ENCODE measurements around the gene TBCD.

The TBCD gene

GRCh38 chr17:82751571-82752370 is at the start of gene TBCD:
TSS of gene TBCD (plus strand) at chr17:82752065. CDS start at chr17:82752194, 129 bp downstream.
- DNase-seq: peak; percentile 90
- ATAC-seq: peak; percentile 81

DNA sequence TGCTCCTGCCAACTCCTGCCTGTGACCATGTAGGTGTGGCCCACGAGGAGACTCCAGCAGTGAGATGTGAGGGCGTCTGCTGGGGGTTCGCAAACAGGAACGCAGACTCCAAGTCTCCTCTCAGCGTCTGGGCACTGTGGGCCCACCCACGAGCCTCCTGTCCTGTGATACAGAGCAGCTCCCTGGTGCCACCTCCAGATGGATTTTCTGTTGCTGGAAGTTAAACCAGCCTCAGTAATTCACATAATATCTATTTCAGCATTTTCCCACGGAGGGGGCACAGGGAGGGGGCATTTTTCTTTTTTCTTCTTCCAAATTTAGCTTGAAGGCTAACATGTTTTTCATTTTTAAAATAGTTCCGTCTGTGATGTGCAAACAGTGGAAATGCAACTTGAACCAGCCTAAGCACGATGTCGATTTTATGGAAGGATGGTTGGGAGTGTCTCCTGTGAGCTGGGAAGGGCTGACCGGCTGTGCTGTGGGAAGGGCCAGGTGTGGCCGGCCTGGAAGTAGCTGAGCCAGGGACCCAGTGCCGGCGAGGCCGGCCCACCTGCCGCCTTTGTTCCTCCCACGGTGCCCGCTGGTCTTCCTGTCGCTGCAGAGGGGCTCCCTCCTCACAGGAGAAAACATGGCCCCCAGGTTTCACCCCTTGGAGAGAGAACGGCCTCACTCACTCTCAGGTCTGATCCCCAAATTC is 49.5 kb upstream of the TBCD start:
- DNase-seq (no peak), ATAC-seq (no peak)

DNA sequence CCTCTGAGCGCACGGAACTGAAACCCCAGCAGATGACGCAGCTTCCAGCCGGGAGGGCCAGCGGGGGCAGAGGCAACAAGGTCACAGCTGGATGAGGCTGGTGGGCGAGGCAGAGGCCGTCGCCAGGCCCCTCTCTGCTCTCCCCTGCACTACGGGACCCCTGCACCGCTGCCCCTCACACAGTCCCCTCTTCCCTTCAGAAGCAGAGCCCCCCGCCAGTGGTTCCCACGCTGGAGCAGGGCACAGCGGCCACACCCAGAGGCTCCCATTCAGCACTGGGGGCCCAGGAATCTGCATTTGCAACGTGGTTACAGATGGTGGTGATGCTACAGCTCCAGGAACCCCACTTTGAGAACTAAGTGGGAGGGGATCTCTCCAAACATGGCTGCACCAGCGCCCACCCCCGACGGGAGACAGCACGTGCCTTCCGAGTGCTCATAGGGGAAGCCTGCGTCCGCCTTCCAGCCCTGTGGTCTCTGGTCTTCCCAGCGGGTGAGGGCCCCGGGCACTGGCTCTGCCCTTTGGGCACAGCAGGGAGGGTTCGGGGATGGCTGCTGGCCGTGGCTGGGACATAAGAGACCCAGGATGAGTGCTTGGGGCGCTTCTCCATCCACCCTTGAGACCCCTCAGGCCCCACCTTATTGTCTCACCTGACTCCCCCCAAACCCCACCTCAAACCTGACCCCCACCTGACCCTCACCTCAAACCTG is 48.7 kb upstream of the TBCD start:
- DNase-seq: no peak
- ATAC-seq: no peak

DNA sequence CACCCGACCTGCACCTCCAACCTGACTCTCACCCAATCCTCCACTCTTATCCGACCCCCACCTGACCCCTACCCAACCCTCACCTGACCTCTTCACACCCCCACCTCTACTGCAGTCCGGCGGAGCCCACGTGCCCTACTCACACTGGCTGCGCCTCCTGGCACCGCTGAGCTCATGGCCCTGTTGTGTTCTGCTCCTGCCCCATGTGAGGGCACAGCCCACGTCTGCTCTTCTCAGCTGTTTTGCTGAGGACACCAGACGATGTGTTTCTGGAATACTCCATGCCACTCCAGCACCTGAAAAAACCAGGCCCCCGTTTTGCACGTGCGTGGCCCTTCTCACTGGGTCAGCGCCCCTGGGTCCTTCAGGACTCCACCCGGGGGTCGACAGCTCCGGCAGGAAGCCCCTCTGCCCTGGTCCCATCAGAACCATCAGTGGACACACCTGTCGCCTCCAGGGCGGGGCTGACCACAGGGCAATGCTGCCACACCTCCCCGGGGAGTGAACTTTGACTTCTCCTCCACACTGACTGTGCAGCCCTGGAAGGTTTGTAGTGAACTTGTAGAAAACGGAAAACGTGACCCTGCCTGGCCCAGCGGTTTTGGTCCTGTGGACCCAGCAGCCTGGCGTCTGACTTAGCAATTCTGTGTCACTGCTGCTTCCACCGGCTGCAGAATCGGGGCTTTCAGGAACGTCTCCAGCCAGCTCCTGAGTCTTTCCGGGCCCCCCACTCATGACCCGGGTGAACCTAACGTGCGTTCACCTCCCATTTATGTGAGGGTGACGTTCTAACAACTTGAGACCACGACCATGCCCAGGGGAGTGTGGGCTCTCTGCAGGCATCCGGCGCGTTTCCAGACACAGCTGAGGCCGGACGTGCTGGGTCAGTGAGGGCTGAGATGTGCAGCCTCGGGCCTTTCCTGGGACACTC is 47.7 kb upstream of the TBCD start:
- ATAC-seq (no peak), DNase-seq (no peak)

DNA sequence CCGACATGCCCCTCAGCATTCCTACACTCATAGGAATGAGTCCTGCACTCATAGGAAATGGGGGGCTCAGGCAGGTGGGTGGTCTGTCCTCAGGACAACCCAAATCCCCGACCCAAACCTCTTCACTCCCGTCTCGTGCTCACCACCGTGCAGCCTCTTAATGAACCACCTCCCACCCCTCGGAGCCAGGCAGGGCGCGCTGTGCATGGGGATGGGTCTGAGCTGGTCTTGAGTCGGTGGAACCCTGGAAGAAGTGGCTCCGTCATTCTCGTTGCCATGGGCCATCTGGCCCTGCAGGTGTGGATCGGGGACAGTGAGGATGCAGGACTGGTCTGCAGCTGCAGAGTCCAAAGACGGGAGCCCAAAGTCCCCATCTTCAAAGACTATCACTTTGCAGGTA is 47.0 kb upstream of the TBCD start:
- DNase-seq (no peak), ATAC-seq (no peak)

- no peak for ATAC-seq
- DNase-seq: no peak
Observed at GRCh38 chr17:82705756-82706155, 46.1 kb upstream of the TBCD start.

DNA sequence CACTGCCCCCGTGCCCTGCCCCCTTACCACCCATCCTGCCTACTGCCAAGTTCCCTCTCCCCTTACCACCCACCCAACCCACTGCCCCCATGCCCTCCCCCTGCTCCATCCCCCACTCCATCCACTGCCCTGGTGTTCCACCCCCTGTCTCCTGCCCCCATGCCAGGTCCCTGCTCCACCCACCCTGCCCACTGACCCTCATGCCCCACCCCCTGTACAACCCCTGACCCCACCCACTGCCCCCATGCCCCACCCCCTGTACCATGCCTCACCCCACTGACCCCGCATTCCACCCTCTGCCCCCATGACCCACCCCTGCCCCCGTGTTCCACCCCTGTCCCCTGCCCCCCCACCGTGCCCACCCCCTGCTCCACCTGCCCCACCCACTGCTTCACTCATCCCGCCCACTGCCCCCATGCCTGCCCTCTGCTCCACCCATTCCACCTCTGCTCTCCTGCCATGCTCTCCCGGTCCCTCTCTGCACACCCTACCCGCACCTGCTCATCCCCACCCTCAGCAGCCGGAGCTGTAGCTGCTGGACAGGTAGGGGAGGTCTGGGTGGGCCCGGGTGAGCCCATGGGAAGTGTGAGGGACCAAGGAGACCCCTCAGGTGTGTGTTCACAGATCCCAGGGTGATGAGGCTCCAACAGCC is 42.7 kb upstream of the TBCD start:
- ATAC-seq (no peak), DNase-seq (no peak)

GRCh38 chr17:82709676-82710498 is 42.0 kb upstream of the TBCD start:
- ATAC-seq: no peak
- DNase-seq: no peak

GRCh38 chr17:82710499-82711232 is 41.2 kb upstream of the TBCD start:
- DNase-seq (no peak), ATAC-seq (no peak)

DNA sequence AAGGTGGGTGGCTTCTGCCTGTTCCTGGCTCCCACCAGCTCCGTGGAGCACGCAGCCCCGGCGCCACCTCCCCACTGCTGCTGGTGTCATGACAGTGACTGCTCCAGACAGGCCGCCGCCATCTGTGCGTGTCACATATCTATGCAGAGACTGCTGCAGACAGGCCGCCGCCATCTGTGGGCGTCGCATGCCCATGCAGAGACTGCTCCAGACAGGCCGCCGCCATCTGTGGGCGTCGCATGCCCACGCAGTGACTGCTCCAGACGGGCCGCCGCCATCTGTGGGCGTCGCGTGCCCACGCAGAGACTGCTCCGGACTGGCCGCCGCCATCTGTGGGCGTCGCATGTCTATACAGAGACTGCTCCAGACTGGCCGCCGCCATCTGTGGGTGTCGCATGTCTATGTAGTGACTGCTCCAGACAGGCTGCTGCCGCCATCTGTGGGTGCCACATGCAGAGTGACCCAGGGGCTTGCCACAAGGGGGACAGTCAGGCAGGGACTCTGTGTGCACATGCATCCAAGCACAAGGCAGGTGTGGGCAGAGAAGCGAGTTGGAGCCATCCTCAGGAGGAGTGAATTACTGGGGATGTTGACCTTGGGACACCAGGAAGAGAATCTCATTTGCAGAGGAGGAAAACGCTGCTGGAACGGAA is 38.7 kb upstream of the TBCD start:
- ATAC-seq: no peak
- DNase-seq: no peak

DNA sequence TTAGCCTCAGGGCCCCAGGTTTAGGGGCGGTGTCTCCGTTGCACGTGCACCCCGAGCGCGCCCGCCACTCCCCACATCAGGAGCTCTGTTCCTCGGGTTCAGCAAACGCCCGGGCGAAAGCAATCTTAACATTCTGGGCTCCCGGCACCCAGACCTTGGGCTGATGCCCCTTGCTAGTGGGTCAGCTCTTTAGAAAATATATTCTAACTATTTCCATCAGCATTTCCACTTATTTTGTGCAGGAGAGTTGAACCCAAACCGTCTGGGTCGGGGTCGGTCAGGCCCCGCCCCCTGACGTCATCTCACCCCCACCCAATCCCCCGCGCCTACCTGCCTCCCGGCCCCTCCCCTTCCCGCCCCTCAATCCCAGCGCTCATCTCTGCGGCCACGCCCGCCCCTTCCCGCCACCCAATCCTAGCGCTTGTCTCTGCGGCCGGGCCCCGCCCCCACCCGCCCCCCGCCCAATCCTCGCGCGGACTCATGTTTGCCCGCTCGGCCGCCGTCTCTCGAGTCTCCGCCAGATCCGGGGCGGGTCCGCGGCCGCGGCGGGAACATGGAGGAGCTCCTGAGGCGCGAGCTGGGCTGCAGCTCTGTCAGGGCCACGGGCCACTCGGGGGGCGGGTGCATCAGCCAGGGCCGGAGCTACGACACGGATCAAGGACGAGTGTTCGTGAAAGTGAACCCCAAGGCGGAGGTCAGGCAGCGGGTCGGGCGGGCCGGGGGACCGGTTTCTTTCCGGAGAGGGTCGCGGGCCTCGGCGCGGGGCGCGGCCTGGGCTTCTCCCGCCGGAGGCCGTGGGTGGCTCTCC is 35.5 kb upstream of the TBCD start, which contains the start of gene FN3KRP:
FN3KRP (plus strand) TSS at position 504 of the 808 bp plus-strand sequence; CDS start at position 554, 50 bp downstream.
- ATAC-seq (peak; percentile 92), DNase-seq (peak; percentile 89)

GRCh38 chr17:82718986-82719685 is 32.7 kb upstream of the TBCD start:
- DNase-seq (no peak), ATAC-seq (no peak)

- ATAC-seq (no peak), DNase-seq (no peak)
Observed at GRCh38 chr17:82720204-82720603, 31.7 kb upstream of the TBCD start.

- ATAC-seq (no peak), DNase-seq (no peak)
Observed at GRCh38 chr17:82722341-82723013, 29.4 kb upstream of the TBCD start.

GRCh38 chr17:82723169-82723807 is 28.6 kb upstream of the TBCD start:
- ATAC-seq: no peak
- DNase-seq: no peak

DNA sequence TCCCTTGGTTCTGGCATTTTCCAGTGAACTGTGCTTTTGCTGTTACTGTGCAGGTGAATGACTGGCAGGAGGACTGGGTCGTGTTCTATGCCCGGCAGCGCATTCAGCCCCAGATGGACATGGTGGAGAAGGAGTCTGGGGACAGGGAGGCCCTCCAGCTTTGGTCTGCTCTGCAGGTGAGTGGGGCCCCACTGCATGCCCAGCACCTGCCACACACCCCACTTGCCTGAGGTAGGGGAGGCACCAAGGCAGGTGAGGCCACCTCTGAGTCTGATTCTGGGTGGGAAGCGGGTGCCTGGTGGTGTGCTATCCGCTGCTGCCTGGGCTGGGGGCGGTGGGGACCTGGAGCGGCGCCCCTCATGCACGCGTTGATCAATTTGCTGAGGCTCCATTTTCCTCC is 25.4 kb upstream of the TBCD start:
- ATAC-seq (no peak), DNase-seq (no peak)
